ENCODE measurements around the gene MARK4.
A peak's percentile ranks its signal among the peaks of the same experiment; 100 is the strongest.

MARK4 gene

GRCh38 chr19:45275370-45275971, 24.4 kb downstream of the MARK4 start:
- DNase-seq, result peak; percentile 1

GRCh38 chr19:45276284-45276687, 25.2 kb downstream of the MARK4 start:
- DNase-seq, result peak; percentile 20

DNA sequence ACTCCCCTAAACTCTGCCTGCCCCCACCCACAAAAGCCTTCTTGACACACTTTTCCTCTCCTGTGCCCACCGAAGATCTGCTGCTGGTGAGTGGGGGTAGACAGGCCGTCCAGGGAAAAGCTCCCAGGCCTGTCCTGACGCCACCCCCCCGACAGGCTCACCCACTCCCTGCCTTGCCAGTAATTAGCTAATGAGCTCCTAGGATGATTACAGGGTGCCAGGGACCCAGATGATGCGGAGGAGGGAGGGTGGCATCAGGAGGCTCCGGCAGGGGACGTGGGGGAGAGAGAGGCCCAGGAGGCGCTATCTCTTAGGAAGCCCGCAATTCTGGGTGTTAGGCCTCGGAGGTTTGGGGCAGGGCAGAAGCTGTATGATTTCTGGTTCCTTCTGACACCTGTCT, 27.0 kb downstream of the MARK4 start:
- DNase-seq, result no peak

GRCh38 chr19:45279587-45280192, 28.6 kb downstream of the MARK4 start:
- no peak for DNase-seq

- no peak for DNase-seq
Measured at GRCh38 chr19:45280471-45280961, 29.4 kb downstream of the MARK4 start.

DNA sequence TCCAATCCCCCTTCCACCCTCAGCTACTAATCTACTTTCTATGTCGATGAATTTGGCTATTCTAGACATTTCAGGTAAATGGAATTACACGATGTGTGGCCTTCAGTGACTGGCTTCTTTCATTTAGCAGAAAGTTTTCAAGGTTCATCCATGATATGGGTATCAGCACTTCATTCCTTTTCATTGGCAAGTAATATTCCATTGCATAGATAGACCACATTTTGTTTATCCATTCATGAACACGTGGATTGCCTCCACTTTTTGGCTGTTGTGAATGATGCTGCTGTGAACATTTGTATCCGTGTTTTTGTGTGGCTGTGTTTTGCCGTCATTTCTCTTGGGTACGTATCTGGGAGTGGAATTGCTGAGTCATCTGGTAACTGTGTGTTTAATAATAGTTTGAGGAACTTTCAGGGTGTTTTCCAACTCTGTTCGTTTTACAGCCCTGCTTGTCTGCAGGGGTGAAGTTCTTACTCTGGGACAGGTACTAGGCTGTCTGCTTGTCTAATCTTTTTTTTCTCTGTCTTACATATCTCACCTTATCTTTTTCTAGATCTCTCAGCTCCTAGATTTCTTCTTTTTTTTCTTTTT, 32.5 kb downstream of the MARK4 start:
- DNase-seq, result no peak

- no peak for DNase-seq
Measured at GRCh38 chr19:45290381-45290931, 39.4 kb downstream of the MARK4 start.

GRCh38 chr19:45291834-45292233, 40.8 kb downstream of the MARK4 start:
- DNase-seq, result no peak

DNA sequence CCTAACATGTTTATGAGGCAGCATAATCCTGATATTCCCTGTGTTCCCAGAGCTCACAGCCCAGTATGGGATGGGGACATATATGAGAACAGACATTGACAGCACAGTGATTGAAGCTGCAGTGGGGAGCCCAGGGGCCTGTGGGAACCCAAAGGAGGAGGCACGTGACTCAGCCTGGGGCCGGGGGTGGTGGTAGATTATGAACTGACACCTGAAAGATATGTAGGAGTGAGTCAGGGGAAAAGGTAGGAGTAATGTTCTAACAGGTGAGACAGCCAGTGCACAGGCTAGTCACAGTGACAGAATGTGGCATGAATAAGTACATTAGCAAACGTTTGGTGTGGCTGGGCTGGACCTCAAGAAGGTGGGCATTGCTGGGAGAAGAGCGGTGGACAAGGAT, 42.6 kb downstream of the MARK4 start:
- DNase-seq, result no peak

GRCh38 chr19:45294291-45295029, 43.4 kb downstream of the MARK4 start:
- no peak for DNase-seq

GRCh38 chr19:45295873-45296272, 44.8 kb downstream of the MARK4 start:
- DNase-seq, result no peak

DNA sequence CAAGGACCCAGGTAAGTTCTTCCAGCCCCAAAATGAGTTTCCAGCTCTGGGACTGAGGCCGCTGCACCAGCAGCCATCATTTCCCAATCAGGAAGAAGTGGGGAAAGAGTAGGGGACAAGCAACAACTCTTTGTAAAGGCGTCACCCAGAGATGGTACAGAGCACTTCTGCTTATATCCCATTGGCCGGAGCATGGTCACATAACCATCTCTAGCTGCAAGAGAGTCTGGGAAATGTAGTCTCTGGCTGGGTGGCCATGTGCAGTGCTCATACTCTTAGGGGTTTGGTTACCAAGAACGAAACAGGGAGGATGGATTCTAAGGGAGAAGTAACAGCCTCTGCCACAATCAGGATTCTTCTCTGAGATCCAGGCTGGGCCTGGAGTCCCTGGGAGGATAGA, 45.3 kb downstream of the MARK4 start:
- DNase-seq, result no peak

GRCh38 chr19:45297674-45298073, 46.6 kb downstream of the MARK4 start:
- no peak for DNase-seq

DNA sequence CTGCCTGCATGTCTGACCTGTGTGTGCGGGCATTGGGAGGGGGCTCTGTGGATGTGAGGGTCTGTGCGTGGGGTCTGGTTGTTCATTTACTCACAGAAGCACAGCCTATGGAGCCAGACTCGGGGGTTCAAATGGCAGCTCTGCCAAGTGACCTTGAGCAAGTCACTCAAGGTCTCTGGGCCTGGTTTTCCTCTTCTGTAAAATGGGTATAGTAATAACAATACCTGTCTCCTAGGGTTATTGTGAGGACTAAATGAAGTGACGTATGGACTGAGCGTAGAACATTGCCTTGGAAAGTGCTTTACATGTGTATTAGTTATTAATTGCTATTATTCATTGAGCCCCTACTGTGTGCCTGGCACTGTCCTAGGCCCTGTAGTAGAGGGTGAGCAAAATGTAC, 47.2 kb downstream of the MARK4 start:
- DNase-seq, result no peak

GRCh38 chr19:45299719-45300118, 48.6 kb downstream of the MARK4 start:
- no peak for DNase-seq

- DNase-seq, result no peak
Measured at GRCh38 chr19:45302416-45302815, 51.3 kb downstream of the MARK4 start.

DNA sequence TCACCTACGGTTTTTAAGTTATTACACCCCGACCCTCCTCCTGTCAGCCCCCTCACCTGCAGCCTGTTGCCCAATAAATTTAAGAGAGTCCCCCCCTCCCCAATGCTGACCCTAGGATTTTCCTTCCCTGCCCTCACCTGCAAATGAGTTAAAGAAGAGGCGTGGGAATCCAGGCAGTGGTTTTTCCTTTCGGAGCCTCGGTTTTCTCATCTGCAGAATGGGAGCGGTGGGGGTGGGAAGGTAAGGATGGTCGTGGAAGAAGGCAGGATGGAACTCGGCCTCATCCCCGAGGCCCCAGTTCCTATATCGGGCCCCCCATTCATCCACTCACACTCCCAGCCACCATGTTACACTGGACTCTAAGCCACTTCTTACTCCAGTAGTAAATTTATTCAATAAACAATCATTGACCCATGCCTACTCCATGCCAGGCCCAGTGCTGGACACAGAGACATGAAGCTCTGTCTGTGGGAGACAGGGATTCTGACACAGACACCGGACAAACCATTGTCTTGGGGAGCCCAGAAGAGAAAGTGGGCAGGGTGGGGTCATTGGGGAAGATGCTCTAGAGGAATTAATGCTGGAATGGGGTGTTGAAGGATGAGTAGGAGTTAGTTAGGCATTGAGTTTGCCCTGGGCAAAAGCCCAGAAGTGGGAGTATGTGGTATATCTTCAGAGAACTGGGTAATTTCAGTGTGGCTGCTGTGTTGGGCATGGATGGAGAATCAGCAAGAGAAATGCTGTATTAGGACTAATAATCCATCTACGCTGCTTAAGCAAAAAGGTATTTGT, 52.4 kb downstream of the MARK4 start:
- DNase-seq, result no peak

DNA sequence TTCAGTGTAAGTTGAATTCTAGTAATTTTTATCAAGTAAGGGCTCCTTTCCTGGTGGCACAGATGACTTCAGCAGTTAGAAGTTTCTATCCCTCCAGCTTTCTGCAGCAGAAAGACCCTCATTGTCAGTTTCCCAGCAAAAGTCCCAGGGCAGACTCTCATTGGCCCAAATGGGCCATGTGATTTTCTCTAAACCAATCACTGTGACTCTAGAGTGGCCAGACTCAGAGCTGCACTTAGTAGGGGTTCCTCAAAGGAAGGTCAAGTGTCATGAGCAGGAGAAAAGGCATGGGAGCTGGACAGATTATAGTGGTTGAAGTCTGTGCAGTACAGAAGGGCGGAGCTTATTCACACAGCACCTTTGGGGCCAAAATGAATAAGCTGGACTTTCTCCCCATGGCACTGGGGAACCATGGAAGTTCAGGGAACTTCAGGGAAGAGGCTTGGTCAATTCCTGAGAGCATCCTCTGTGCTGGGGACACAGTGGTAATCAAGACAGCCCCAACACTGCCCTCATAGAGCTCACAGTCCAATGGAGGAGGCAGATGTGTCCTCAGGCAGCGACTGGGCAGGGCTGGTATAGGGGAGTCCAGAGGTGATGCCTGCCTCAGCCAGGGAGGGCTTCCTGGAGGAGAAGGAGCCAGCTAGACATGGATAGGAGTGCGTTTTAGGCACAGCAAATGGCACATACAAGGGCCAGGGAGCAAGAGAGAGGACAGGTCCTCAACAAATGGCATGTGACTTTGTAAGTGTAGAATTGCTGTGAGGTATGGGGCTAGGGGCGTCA, 53.3 kb downstream of the MARK4 start:
- no peak for DNase-seq

GRCh38 chr19:45305007-45305406, 53.9 kb downstream of the MARK4 start:
- no peak for DNase-seq

DNA sequence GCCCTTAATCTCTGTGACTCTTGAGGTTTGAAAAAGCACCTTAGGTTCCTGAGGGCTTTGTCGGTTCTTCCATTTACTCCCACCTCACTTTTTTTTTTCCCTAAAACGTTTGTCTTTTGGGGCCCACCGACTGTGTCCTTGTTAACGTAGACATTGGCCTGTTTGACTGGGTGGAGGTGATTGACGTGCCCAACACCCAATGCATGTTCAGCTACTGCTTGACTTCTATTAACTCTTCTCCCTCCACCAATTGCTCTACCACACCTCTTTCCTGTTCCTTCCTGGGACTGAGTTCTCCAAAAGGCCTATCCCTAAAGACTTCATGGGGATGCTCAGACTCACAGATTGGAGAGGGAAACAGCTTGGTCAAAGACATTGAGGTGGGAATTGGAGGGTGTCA, 54.4 kb downstream of the MARK4 start:
- DNase-seq, result no peak

DNA sequence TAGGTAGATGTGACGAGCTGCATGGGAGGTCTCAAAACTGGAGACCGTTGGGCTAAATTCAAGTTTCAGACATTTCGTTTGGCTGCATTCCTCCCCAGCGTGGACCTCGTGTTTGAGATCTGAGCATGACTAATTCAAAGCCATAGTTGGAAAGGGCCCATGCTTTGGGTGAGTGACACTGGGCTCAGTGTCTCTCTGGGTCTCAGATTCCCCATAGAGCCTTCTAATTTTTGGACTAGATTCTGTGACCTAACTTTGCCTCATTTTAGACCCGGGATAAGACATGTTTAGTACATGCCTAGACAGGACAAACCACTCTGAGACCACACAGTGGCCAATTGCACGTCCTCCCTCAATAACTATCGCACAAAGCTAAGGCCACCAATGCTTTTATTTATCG, 55.0 kb downstream of the MARK4 start:
- DNase-seq, result no peak

GRCh38 chr19:45306518-45307027, 55.5 kb downstream of the MARK4 start:
- DNase-seq, result peak; percentile 7
